HEK293 (cell line): ENCODE measurements around the gene MRRF.
"Not testable (repeated sequence)": the region's sequence is repeated elsewhere in the genome, so short reads cannot be mapped to it uniquely, and the experiment has no call there.

ENCODE experiments used
- CTCF ChIA-PET: fragments of 350-600 bp; formaldehyde crosslinking; extraction: SDS; loops from one replicate; lab custom pipeline; 2021; ENCODE audit warnings: antibody characterized with exemption; lab: Yijun Ruan, JAX
- POLR2A ChIA-PET: fragments of 300-600 bp; formaldehyde crosslinking; extraction: SDS; loops from one replicate; lab custom pipeline; 2020; ENCODE audit warnings: antibody characterized with exemption, inconsistent platforms; lab: Yijun Ruan, JAX
- H3K27ac ChIP-seq: fragments of 200-500 bp; sonication (Bioruptor generic); 2 replicates; pipeline ENCODE4 v1.5.1; 2014; ENCODE audit warnings: low read depth, low read length, control low read depth, inconsistent platforms; ENCODE audit errors: extremely low read depth
- H3K36me3 ChIP-seq, 2 experiments: fragments of 200-500 bp in 1 of 2; sonication (Bioruptor generic) in 1 of 2; 1 replicate in 1 of 2; 2 replicates in 1 of 2; pipeline ENCODE4 v1.5.1; 2014 to 2017; ENCODE audit warnings: inconsistent platforms in 2 of 2, low read length in 2 of 2; ENCODE audit not compliant: control insufficient read depth in 2 of 2, insufficient read depth in 1 of 2
- H3K4me1 ChIP-seq: fragments of 200-500 bp; sonication (Bioruptor generic); 2 replicates; pipeline ENCODE4 v1.5.1; 2014; ENCODE audit warnings: mild to moderate bottlenecking, low read length, inconsistent platforms; ENCODE audit not compliant: control insufficient read depth, insufficient read depth
- H3K4me3 ChIP-seq: 2 replicates; pipeline ENCODE4 v1.5.1; 2011; ENCODE audit warnings: low read depth, mild to moderate bottlenecking, control low read depth, low read length, moderate library complexity
- H3K9me3 ChIP-seq: fragments of 200-500 bp; sonication (Bioruptor generic); 2 replicates; pipeline ENCODE4 v1.5.1; 2014; ENCODE audit warnings: low read depth, low read length, inconsistent platforms; ENCODE audit not compliant: control insufficient read depth, insufficient read depth
- GFI1B ChIP-seq: fragments of 450-650 bp; formaldehyde crosslinking; IDR thresholded peaks from 2 replicates; pipeline ENCODE4 v1.5.1; 2016; ENCODE audit warnings: missing biosample characterization, missing genetic modification characterization
- IKZF3 ChIP-seq: fragments of 450-650 bp; IDR thresholded peaks from 2 replicates; pipeline ENCODE4 v1.5.0; 2018; ENCODE audit warnings: missing biosample characterization, mild to moderate bottlenecking, missing genetic modification characterization, moderate library complexity
- OVOL3 ChIP-seq: fragments of 450-650 bp; formaldehyde crosslinking; IDR thresholded peaks from 2 replicates; pipeline ENCODE4 v1.5.1; 2016; ENCODE audit warnings: missing biosample characterization, missing genetic modification characterization
- SCRT1 ChIP-seq: fragments of 450-650 bp; formaldehyde crosslinking; IDR thresholded peaks from 2 replicates; pipeline ENCODE4 v1.5.1; 2016; ENCODE audit warnings: missing biosample characterization, missing genetic modification characterization, borderline replicate concordance
- TRIM28 ChIP-seq: IDR thresholded peaks from 2 replicates; pipeline ENCODE4 v1.6.1; 2011; ENCODE audit warnings: low read length, control low read depth, borderline replicate concordance
- ZBTB10 ChIP-seq: fragments of 450-650 bp; formaldehyde crosslinking; IDR thresholded peaks from 2 replicates; pipeline ENCODE4 v1.5.1; 2016; ENCODE audit warnings: missing biosample characterization, missing genetic modification characterization
- ZBTB21 ChIP-seq: fragments of 450-650 bp; formaldehyde crosslinking; IDR thresholded peaks from 2 replicates; pipeline ENCODE4 v1.5.1; 2017; ENCODE audit warnings: missing biosample characterization, missing genetic modification characterization
- ZFHX2 ChIP-seq: fragments of 450-650 bp; formaldehyde crosslinking; conservative IDR thresholded peaks from 2 replicates; pipeline ENCODE4 v1.5.1; 2016; ENCODE audit warnings: missing biosample characterization, missing genetic modification characterization
- ZFP3 ChIP-seq: fragments of 450-650 bp; formaldehyde crosslinking; IDR thresholded peaks from 2 replicates; pipeline ENCODE4 v1.5.1; 2016; ENCODE audit warnings: low read depth, missing biosample characterization, missing genetic modification characterization
- ZFP37 ChIP-seq: fragments of 450-650 bp; formaldehyde crosslinking; IDR thresholded peaks from 2 replicates; pipeline ENCODE4 v1.5.1; 2016; ENCODE audit warnings: missing biosample characterization, missing genetic modification characterization
- ZNF16 ChIP-seq: fragments of 450-650 bp; formaldehyde crosslinking; IDR thresholded peaks from 2 replicates; pipeline ENCODE4 v1.5.1; 2016; ENCODE audit warnings: low read depth, missing biosample characterization, missing genetic modification characterization
- ZNF2 ChIP-seq: fragments of 450-650 bp; formaldehyde crosslinking; IDR thresholded peaks from 2 replicates; pipeline ENCODE4 v1.5.1; 2016; ENCODE audit warnings: missing biosample characterization, missing genetic modification characterization
- ZNF37A ChIP-seq: fragments of 450-650 bp; IDR thresholded peaks from 2 replicates; pipeline ENCODE4 v1.5.1; 2018; ENCODE audit warnings: missing biosample characterization, missing genetic modification characterization
- ZNF416 ChIP-seq: fragments of 450-650 bp; formaldehyde crosslinking; IDR thresholded peaks from 2 replicates; pipeline ENCODE4 v1.5.1; 2016; ENCODE audit warnings: missing biosample characterization, missing genetic modification characterization
- ZNF426 ChIP-seq: fragments of 450-650 bp; formaldehyde crosslinking; IDR thresholded peaks from 2 replicates; pipeline ENCODE4 v1.5.1; 2017; ENCODE audit warnings: missing biosample characterization, missing genetic modification characterization, mild to moderate bottlenecking, inconsistent platforms, moderate library complexity
- ZNF571 ChIP-seq: fragments of 450-650 bp; formaldehyde crosslinking; IDR thresholded peaks from 2 replicates; pipeline ENCODE4 v1.5.0; 2017; ENCODE audit warnings: missing biosample characterization, missing genetic modification characterization
- ZNF610 ChIP-seq: fragments of 450-650 bp; formaldehyde crosslinking; IDR thresholded peaks from 2 replicates; pipeline ENCODE4 v1.5.1; 2016; ENCODE audit warnings: missing biosample characterization, missing genetic modification characterization, borderline replicate concordance
- ZNF658 ChIP-seq: fragments of 450-650 bp; formaldehyde crosslinking; IDR thresholded peaks from 2 replicates; pipeline ENCODE4; 2016; ENCODE audit warnings: missing biosample characterization, missing genetic modification characterization
- ZNF677 ChIP-seq: fragments of 450-650 bp; IDR thresholded peaks from 2 replicates; pipeline ENCODE4 v1.5.0; 2018; ENCODE audit warnings: missing biosample characterization, mild to moderate bottlenecking, missing genetic modification characterization, moderate library complexity
- ZSCAN16 ChIP-seq: fragments of 450-650 bp; formaldehyde crosslinking; IDR thresholded peaks from 2 replicates; pipeline ENCODE4 v1.5.1; 2016; ENCODE audit warnings: missing biosample characterization, missing genetic modification characterization
- TF ChIP-seq, protein P1 (sequence below): fragments of 450-650 bp; formaldehyde crosslinking; IDR thresholded peaks from 2 replicates; pipeline ENCODE4 v1.5.1; 2016; ENCODE audit warnings: missing biosample characterization, missing genetic modification characterization, low read depth
- TF ChIP-seq, protein P2 (sequence below): fragments of 450-650 bp; formaldehyde crosslinking; IDR thresholded peaks from 2 replicates; pipeline ENCODE4 v1.5.0; 2017; ENCODE audit warnings: missing biosample characterization, missing genetic modification characterization, borderline replicate concordance
- TF ChIP-seq, protein P3 (sequence below): fragments of 450-650 bp; formaldehyde crosslinking; IDR thresholded peaks from 2 replicates; pipeline ENCODE4 v1.5.1; 2016; ENCODE audit warnings: missing biosample characterization, missing genetic modification characterization
- TF ChIP-seq, protein P4 (sequence below): fragments of 450-650 bp; formaldehyde crosslinking; IDR thresholded peaks from 2 replicates; pipeline ENCODE4 v1.5.1; 2016; ENCODE audit warnings: missing biosample characterization, missing genetic modification characterization

The MRRF gene

DNA sequence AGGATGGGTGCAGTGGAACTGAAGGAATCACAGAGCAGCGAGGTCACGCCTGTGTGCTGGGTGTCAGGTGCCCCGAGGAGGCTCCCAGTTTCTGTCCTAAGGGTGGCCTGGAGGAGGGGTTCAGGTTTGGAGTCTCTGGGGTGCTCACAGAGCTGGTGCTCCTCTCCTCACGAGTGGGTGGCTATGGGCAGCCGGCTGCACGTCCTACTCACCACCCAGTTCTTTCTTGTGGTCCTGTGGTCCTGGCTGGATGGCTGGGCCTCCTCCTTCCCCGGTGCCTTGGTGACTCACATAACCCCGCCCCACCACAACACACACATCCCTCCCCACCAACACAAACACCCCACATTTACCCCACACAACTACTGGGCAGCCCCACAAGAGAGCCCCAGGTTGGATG lies 96.2 kb downstream of the MRRF start (continued):
- TF ChIP-seq ZBTB10 (tag by site-specific recombination): no peak
- TF ChIP-seq, protein P1, sequence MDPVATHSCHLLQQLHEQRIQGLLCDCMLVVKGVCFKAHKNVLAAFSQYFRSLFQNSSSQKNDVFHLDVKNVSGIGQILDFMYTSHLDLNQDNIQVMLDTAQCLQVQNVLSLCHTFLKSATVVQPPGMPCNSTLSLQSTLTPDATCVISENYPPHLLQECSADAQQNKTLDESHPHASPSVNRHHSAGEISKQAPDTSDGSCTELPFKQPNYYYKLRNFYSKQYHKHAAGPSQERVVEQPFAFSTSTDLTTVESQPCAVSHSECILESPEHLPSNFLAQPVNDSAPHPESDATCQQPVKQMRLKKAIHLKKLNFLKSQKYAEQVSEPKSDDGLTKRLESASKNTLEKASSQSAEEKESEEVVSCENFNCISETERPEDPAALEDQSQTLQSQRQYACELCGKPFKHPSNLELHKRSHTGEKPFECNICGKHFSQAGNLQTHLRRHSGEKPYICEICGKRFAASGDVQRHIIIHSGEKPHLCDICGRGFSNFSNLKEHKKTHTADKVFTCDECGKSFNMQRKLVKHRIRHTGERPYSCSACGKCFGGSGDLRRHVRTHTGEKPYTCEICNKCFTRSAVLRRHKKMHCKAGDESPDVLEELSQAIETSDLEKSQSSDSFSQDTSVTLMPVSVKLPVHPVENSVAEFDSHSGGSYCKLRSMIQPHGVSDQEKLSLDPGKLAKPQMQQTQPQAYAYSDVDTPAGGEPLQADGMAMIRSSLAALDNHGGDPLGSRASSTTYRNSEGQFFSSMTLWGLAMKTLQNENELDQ (tag by site-specific recombination): no peak
- no peak for TF ChIP-seq ZNF571 (tag by site-specific recombination)
- no peak for TF ChIP-seq ZNF16 (tag by site-specific recombination)
- TF ChIP-seq ZFHX2 (tag by site-specific recombination): no peak
- TF ChIP-seq ZNF658 (tag by site-specific recombination): no peak
- no peak for TF ChIP-seq ZBTB21 (tag by site-specific recombination)
- TF ChIP-seq ZSCAN16 (tag by site-specific recombination): no peak
- no peak for TF ChIP-seq TRIM28

DNA sequence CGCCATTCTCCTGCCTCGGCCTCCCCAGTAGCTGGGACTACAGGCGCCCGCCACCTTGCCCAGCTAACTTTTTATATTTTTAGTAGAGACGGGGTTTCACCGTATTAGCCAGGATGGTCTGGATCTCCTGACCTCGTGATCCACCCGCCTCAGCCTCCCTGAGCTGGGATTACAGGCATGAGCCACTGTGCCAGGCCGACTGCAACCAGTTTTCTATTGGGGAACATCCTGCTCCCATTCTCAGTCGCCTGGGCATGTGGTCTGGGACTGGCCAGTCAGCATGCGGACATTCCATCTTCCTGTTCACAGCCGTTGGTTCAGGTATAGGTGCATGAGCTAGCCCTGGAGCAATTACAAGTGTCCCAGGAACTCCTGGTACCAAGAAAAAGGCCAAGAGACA lies 98.4 kb downstream of the MRRF start:
- H3K4me3 ChIP-seq, H3K4me1 ChIP-seq, H3K27ac ChIP-seq, H3K36me3 ChIP-seq, POLR2A ChIA-PET, H3K9me3 ChIP-seq: not testable (repeated sequence)
- CTCF ChIA-PET: interaction anchor here (0.6 to 2.2 kb wide), 5 partner anchors 13 to 264 kb away, joined by 3 to 15 read pairs (median 5); no protein-coding TSS in a partner anchor

DNA sequence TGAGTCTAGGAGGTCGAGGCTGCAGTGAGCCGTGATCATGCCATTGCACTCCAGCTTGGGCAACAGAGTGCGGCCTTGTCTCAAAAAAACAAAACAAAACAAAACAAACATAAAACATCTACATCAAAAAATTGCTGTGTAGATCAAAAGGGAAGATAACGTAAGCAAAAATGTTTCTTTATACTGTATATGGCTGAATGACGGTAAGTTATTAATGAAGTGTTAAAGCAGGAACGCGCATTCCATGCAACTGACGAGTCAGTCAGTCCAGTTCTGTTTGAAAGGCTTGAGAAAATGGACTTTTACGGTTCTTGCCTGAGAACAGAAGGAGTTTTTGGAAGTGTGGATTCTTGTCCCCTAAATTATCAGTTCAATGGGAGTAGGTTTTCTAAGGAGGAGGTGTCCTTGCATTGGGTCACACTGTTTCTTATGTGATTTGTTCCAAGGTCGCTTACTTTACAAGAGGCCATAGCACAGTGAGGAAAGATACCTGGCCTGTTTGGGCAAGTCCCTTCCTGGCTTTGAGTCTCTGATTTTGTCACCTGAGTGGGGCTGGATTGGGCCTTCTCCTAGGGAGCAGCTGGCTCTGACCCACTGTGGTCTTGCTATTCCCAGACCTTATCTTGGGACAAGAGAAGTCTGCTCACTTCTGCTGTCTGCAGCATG lies 99.6 kb downstream of the MRRF start:
- ChIA-PET CTCF (interaction anchor here (0.9 to 2.0 kb wide), 2 partner anchors 14 to 241 kb away, joined by 3 to 15 read pairs; no protein-coding TSS in a partner anchor), POLR2A (no interaction called here)
- H3K4me3 ChIP-seq: no peak overlapping the region
- H3K36me3 ChIP-seq: no peaks in the 10 kb centered on the region
- H3K4me1 ChIP-seq: no peaks in the 10 kb centered on the region
- no peaks in the 10 kb centered on the region for H3K9me3 ChIP-seq
- H3K27ac ChIP-seq: no peak overlapping the region
- TF ChIP-seq ZNF426 (tag by site-specific recombination) (no peak), ZFP37 (no peak), ZSCAN16 (tag by site-specific recombination) (no peak), ZNF2 (tag by site-specific recombination) (no peak), IKZF3 (tag by site-specific recombination) (no peak), ZNF677 (no peak), ZNF37A (tag by site-specific recombination) (no peak), SCRT1 (no peak), OVOL3 (tag by site-specific recombination) (no peak), ZNF610 (tag by site-specific recombination) (no peak), ZFP3 (no peak), GFI1B (tag by site-specific recombination) (no peak), ZNF416 (no peak)
- TF ChIP-seq, protein P2, sequence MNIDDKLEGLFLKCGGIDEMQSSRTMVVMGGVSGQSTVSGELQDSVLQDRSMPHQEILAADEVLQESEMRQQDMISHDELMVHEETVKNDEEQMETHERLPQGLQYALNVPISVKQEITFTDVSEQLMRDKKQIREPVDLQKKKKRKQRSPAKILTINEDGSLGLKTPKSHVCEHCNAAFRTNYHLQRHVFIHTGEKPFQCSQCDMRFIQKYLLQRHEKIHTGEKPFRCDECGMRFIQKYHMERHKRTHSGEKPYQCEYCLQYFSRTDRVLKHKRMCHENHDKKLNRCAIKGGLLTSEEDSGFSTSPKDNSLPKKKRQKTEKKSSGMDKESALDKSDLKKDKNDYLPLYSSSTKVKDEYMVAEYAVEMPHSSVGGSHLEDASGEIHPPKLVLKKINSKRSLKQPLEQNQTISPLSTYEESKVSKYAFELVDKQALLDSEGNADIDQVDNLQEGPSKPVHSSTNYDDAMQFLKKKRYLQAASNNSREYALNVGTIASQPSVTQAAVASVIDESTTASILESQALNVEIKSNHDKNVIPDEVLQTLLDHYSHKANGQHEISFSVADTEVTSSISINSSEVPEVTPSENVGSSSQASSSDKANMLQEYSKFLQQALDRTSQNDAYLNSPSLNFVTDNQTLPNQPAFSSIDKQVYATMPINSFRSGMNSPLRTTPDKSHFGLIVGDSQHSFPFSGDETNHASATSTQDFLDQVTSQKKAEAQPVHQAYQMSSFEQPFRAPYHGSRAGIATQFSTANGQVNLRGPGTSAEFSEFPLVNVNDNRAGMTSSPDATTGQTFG (tag by site-specific recombination): no peak
- TF ChIP-seq, protein P3, sequence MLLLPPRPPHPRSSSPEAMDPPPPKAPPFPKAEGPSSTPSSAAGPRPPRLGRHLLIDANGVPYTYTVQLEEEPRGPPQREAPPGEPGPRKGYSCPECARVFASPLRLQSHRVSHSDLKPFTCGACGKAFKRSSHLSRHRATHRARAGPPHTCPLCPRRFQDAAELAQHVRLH (tag by site-specific recombination): no peak
- TF ChIP-seq, protein P4, sequence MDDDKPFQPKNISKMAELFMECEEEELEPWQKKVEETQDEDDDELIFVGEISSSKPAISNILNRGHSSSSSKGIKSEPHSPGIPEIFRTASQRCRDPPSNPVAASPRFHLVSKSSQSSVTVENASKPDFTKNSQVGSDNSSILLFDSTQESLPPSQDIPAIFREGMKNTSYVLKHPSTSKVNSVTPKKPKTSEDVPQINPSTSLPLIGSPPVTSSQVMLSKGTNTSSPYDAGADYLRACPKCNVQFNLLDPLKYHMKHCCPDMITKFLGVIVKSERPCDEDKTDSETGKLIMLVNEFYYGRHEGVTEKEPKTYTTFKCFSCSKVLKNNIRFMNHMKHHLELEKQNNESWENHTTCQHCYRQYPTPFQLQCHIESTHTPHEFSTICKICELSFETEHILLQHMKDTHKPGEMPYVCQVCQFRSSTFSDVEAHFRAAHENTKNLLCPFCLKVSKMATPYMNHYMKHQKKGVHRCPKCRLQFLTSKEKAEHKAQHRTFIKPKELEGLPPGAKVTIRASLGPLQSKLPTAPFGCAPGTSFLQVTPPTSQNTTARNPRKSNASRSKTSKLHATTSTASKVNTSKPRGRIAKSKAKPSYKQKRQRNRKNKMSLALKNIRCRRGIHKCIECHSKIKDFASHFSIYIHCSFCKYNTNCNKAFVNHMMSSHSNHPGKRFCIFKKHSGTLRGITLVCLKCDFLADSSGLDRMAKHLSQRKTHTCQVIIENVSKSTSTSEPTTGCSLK: no peak
